Breast epithelium (tissue), 3 donors: ENCODE results near the gene RRAS2.

Experiments
- POLR2A ChIP-seq: fragments of 450-650 bp; IDR thresholded peaks from one replicate; pipeline ENCODE4 v1.6.1; 2016; ENCODE audit warnings: antibody characterized with exemption, mild to moderate bottlenecking, moderate library complexity
- POLR2AphosphoS5 ChIP-seq, 3 donors: sonication (generic); formaldehyde crosslinking; IDR thresholded peaks; one replicate each; pipeline ENCODE4 v1.6.1; 2017; ENCODE audit warnings: antibody characterized with exemption in 3 of 3
- TF ChIP-seq, protein P1 (sequence below), 3 donors: fragments of 450-650 bp; IDR thresholded peaks; one replicate each; pipeline ENCODE4 v1.5.1; 2016 to 2017; ENCODE audit warnings: antibody characterized with exemption in 3 of 3, mild to moderate bottlenecking in 3 of 3, moderate library complexity in 3 of 3

GRCh38 chr11:14270690-14271542 lies 88.1 kb downstream of the RRAS2 start:
- TF ChIP-seq, protein P1, sequence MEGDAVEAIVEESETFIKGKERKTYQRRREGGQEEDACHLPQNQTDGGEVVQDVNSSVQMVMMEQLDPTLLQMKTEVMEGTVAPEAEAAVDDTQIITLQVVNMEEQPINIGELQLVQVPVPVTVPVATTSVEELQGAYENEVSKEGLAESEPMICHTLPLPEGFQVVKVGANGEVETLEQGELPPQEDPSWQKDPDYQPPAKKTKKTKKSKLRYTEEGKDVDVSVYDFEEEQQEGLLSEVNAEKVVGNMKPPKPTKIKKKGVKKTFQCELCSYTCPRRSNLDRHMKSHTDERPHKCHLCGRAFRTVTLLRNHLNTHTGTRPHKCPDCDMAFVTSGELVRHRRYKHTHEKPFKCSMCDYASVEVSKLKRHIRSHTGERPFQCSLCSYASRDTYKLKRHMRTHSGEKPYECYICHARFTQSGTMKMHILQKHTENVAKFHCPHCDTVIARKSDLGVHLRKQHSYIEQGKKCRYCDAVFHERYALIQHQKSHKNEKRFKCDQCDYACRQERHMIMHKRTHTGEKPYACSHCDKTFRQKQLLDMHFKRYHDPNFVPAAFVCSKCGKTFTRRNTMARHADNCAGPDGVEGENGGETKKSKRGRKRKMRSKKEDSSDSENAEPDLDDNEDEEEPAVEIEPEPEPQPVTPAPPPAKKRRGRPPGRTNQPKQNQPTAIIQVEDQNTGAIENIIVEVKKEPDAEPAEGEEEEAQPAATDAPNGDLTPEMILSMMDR (IDR thresholded peaks at IDR 0.05): no peak
- no peak for TF ChIP-seq POLR2A
- TF ChIP-seq POLR2AphosphoS5 (IDR thresholded peaks at IDR 0.05): no peak
